Epidermal melanocyte (primary cell): ENCODE results near the gene FAM20A.
"Not testable (repeated sequence)": the region's sequence is repeated elsewhere in the genome, so short reads cannot be mapped to it uniquely, and the experiment has no call there.

ENCODE experiments used
- DNase-seq: peaks from one replicate; pipeline ENCODE4 v3.0.0; 2011; ENCODE audit warnings: low spot score; ENCODE audit not compliant: insufficient read length

The FAM20A gene

GRCh38 chr17:68522266-68522665, 78.9 kb downstream of the FAM20A start:
- no peak for DNase-seq

- DNase-seq = no peak
These were observed 81.3 kb downstream of the FAM20A start for GRCh38 chr17:68519911-68520310.

DNA sequence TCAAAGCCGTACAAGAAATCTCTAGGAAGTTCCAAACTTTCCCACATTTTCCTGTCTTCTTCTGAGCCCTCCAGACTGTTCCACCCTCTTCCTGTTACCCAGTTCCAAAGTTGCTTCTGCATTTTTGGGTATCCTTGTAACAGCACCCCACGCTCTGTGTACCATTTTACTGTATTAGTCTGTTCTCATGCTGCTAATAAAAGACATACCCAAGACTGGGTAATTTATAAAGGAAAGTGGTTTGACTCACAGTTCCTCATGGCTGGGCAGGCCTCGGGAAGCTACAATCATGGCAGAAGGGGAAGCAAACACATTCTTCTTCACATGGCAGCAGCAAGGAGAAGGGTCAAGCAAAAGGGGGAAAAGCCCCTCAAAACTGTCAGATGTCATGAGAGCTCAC, 82.1 kb downstream of the FAM20A start:
- DNase-seq = not testable (repeated sequence)

GRCh38 chr17:68518063-68518815, 82.9 kb downstream of the FAM20A start:
- no peak for DNase-seq

GRCh38 chr17:68517605-68518004, 83.6 kb downstream of the FAM20A start:
- DNase-seq = not testable (repeated sequence)

DNA sequence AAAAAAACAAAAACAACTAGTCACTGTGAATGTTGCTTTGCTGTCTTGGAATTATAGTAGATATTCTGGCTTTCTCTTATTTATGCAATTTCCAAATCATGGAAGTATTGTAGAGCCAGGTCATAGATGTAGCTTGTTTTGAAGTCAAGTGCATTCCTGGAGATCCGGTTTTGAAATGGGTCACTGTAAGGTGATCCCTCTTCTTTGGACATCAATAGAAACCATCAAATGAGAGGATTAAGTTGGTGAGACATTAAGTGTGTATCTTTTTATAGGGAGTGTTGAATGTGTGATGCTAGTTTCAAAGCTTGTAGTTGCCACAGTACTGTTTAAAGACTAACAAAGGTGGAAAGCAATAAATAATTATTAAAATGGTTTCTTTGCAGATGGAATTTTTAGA, 84.4 kb downstream of the FAM20A start:
- DNase-seq = no peak

DNA sequence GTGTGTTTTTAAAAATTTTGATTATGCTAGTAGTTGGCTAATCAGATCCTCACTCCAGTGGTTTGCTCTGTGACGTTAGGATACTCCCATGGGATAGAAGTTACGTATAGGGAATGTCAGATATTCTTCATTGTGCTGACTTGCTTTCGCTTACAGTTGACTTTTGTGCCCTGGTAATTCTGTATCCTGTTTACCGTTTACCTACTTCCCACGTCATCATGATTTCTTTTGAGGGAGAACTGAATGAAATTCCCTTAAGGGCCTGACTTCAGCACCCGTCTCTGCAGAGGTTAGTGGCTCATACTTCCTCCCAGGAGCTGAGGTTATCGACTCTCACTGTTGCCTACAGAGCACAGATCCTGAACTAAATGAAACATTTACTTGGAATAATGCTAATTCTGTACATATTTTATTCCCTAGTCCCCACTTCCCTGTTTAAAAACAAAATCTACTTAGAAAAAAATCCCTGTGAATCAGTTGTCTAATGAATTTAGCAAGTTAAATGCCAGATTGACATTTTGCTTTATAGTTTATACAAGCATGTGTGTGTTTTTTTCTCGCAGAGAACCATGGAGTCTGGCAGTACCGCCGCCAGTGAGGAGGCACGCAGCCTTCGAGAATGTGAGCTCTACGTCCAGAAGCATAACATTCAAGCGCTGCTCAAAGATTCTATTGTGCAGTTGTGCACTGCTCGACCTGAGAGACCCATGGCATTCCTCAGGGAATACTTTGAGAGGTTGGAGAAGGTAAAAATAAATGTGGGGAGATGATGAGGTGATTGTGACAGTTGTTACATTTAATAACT, 86.1 kb downstream of the FAM20A start:
- no peak for DNase-seq

DNA sequence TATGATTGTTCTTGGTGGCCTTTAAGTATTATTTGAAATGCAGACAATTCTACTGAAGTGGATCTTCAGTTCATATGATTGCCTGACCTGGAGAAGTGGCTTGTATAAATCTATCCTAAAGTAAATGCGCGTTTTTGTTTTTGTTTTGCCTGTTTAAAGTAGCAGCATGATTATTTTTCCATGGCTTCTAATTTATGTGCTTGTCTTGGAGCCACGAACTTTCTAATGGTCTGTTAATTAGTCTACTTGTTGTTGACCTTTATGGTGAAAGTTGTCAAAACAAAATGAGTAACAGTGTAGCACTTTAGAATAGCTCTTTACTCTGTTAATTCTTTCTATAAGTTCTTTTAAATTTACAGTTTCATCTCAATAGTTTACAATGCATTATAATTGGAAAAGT, 87.2 kb downstream of the FAM20A start:
- DNase-seq = no peak

DNA sequence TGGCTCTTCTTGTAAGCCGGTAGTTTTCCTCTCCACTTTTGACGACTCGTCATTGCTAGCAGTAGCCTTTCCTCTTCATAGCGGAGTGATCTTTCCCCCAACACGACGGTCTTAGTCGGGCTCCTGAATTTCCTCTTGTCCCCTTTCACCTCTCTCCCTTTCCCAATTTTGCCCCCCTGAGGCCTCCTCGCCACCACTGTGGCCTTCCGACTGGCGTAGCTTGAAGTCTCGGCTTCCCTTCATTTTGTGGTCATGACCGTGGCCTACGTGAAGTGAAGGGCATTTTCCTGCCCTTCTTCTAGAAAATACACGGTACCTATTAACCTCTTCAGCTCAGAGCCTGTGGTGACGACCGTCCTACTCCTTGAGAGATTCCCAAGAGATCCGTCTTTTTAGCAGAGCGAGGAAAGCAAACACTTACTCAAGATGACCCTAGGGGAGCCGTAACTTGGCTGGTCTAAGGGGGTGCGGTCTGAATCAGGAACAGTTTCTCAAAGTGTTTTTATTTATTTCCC, 88.2 kb downstream of the FAM20A start:
- no peak for DNase-seq

GRCh38 chr17:68512247-68512959, 88.8 kb downstream of the FAM20A start, which contains the start of gene PRKAR1A:
PRKAR1A (plus strand) TSS chr17:68512430; CDS start chr17:68515400, 2,970 bp downstream.
- peak; percentile 87 for DNase-seq

GRCh38 chr17:68511671-68512246, 89.4 kb downstream of the FAM20A start:
- no peak for DNase-seq

GRCh38 chr17:68511254-68511670, 89.9 kb downstream of the FAM20A start:
- DNase-seq = no peak

DNA sequence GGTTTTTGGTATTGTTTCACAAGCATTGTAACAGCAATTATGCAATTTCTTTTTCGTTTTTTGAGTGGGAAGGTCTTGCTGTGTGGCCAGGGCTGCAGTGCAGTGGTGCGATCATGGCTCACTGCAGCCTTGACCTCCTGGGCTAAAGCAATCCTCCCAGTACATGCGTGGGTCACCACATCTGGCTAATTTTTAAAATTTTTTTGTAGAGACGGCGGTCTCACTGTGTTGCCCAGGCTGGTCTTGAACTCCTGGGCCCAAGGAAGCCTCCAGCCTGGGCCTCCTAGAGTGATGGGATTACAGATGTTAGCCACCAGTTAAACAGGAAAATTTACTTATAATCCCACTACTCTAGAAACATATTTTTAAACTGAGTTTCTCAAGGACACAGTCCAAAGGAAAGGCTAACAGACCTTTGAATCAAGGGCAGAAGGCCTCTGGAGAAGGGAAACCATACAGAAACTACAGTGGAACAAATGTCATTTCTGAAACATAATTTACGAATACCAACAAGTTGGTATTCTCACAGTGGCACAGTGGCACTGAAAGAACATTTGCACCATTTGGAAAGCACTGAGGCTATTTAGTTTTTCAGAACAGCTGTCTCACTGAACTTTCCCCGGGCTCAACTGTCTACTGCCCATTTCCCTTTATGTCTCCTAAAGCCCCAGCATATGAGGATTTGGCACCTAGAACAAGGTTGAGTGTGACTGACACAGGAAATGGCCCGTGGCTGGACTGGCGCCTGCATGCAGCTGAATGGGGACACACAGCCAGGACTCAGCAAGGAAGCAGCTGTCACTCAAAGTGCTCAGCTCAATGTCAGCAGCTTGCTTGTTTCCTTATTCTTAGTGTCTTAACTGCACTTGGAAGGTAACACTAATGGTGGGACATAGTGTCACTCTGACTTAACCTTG, 91.8 kb downstream of the FAM20A start:
- no peak for DNase-seq

- DNase-seq = no peak
These were observed 93.6 kb downstream of the FAM20A start for GRCh38 chr17:68507576-68507975.

- no peak for DNase-seq
These were observed 95.2 kb downstream of the FAM20A start for GRCh38 chr17:68505951-68506350.

- DNase-seq = no peak
These were observed 100.1 kb downstream of the FAM20A start for GRCh38 chr17:68501074-68501473.

- DNase-seq = no peak
These were observed 101.6 kb downstream of the FAM20A start for GRCh38 chr17:68499587-68499986.

- DNase-seq = no peak
These were observed 102.5 kb downstream of the FAM20A start for GRCh38 chr17:68498479-68499326.

- DNase-seq = no peak
These were observed 103.3 kb downstream of the FAM20A start for GRCh38 chr17:68497885-68498319.
